SKM-1 (cell line): ENCODE data around the gene AUTS2.

ENCODE experiments used
- DNase-seq: peaks from one replicate; lab custom pipeline; 2025; ENCODE audit not compliant: unreplicated experiment; lab: John Stamatoyannopoulos, UW

The AUTS2 gene

GRCh38 chr7:70657571-70657970 is 1059.3 kb downstream of the AUTS2 start:
- no peak for DNase-seq

DNA sequence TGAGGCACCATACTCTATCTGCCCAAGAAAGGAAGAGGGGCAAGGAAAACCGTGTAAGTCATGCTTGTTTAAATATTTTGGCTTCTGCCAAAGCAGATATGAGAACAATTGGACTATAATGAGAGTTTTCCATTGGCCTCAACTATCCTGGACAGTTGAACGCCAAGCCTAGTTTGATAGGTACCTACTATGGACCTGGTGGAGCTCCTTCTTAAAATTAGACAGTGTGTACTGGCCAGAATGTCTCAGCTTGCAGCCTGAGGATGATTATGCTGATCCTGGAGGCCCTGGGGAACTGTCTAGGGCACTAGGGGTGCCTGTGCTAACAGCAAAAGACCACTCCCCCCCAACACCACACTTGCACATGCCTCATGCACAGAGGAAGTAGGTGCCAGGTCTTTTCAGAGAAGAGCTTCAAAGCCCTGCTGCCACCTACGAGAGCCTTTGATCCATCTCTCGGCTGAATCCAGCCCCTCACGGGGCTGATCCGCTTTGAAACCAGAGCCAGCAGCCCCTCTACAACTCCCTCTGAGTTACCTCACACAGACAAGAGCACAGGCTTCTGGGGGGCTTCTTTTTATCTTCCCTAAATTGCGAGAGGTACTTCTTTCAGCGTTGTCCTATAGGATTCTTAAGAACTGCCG is 1059.8 kb downstream of the AUTS2 start:
- DNase-seq, result no peak

- DNase-seq, result no peak
Observed at GRCh38 chr7:70659263-70659662, 1061.0 kb downstream of the AUTS2 start.

DNA sequence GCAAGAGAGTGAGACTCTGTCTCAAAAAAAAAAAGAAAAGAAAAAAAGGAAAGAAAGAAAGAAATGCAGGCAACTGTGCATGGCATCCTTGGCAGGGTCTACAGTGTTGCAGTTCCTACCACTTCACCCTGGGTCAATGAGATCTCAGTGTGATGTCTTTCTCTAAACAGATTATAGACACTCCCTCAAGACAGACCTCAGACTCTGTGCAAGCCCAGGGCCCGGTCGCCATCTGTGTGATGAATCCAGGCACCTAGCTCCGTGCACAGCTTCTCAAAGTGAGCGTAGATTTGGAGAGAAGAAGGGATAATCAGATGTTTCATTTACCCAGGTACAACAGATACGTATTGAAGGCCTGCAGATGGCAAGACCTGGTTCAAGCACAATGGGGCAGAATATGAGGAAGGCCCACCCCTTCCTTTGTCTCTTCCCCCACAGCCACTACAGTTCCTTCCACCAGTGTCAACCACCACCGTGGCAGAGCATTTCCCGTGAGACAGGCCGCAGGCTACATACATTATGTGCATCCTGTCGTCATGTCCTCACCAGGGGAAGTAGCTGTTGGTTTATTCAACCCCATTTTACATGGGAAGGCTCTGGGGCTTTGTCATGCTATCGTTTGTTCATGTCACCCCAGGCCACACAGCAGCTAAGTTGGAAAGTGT is 1062.0 kb downstream of the AUTS2 start:
- no peak for DNase-seq

GRCh38 chr7:70660819-70661191 is 1062.5 kb downstream of the AUTS2 start:
- no peak for DNase-seq

- no peak for DNase-seq
Observed at GRCh38 chr7:70663680-70664079, 1065.4 kb downstream of the AUTS2 start.

GRCh38 chr7:70665997-70666396 is 1067.7 kb downstream of the AUTS2 start:
- no peak for DNase-seq

GRCh38 chr7:70667406-70667805 is 1069.1 kb downstream of the AUTS2 start:
- DNase-seq, result no peak

- no peak for DNase-seq
Observed at GRCh38 chr7:70668606-70669358, 1070.5 kb downstream of the AUTS2 start.

DNA sequence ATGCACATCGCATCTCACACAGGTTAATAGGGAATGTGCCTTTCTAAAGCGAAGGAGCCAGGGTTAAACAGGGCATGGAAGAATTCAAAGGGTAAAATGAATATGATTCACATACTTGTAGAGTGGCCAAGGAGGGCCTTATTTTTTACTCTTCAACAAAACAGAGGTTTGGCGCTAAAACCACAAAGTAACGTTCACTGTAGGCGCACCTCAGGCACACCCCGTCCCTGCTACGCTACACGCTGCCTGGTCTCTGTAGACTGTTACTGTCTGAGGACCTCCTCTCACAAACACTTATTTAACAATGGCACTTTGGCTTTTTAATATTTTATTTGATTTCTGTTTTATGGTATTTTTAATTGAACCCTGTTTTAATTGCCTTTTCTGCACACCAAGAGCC is 1071.6 kb downstream of the AUTS2 start:
- DNase-seq, result no peak

- DNase-seq, result no peak
Observed at GRCh38 chr7:70670288-70670687, 1072.0 kb downstream of the AUTS2 start.

DNA sequence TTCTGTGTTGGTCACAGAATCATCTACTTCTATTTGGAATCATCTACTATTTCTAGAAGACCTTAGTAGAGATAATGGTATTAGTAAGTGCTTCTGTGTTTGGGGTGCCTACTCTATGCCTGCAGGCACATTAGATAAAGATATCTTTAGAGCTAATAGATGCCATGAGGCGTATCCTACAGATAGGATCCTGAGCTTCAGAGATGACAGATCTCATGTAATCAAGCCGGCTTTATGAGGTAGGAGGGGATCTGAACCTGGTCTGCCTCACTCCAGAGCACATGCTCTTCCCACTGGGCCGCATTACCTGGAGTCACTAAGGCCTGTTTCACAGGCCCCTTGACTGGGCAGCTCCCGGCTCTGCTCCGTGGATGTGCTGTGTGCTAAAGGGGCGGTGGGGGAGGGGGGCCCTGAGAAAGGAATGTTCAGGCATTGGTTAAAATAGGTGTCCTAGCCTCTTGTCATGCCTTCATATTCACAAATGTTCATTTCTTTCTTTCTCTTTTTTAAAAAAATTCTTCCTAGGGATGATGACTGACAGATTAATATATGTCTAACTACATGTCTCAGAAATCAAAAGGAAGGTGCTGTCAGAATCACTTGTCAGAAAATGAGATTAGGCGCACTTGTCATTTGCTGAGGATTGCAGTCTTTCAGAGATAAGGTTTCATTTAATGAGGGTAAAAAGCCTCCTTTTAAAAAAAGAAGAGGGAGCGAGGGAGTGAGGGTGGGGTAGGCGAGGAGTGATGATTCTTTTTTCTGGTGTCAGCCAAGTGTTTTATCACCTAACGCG is 1075.7 kb downstream of the AUTS2 start:
- DNase-seq, result no peak

- no peak for DNase-seq
Observed at GRCh38 chr7:70674571-70675010, 1076.3 kb downstream of the AUTS2 start.

DNA sequence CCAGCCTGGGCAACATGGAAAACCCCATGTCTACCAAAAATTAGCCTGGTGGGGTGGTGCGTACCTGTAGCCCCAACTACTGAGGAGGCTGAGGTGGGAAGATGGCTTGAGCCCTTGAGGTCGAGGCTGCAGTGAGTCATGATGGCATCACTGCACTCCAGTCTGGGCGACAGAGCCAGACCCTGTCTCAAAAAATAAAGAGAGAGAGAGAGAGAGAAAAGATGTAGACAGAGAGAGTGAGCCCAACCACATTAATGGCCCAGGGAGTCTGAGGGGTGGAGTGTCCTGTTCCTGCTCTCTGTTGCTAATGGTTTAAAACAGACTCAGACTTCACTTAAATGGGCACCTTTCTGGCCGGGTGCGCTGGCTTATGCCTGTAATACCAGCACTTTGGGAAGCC is 1078.0 kb downstream of the AUTS2 start:
- DNase-seq, result no peak

- DNase-seq, result no peak
Observed at GRCh38 chr7:70678621-70679251, 1080.5 kb downstream of the AUTS2 start.

- DNase-seq, result no peak
Observed at GRCh38 chr7:70679661-70680060, 1081.4 kb downstream of the AUTS2 start.

GRCh38 chr7:70680306-70680705 is 1082.0 kb downstream of the AUTS2 start:
- DNase-seq, result no peak

GRCh38 chr7:70680743-70681468 is 1082.6 kb downstream of the AUTS2 start:
- DNase-seq, result no peak

DNA sequence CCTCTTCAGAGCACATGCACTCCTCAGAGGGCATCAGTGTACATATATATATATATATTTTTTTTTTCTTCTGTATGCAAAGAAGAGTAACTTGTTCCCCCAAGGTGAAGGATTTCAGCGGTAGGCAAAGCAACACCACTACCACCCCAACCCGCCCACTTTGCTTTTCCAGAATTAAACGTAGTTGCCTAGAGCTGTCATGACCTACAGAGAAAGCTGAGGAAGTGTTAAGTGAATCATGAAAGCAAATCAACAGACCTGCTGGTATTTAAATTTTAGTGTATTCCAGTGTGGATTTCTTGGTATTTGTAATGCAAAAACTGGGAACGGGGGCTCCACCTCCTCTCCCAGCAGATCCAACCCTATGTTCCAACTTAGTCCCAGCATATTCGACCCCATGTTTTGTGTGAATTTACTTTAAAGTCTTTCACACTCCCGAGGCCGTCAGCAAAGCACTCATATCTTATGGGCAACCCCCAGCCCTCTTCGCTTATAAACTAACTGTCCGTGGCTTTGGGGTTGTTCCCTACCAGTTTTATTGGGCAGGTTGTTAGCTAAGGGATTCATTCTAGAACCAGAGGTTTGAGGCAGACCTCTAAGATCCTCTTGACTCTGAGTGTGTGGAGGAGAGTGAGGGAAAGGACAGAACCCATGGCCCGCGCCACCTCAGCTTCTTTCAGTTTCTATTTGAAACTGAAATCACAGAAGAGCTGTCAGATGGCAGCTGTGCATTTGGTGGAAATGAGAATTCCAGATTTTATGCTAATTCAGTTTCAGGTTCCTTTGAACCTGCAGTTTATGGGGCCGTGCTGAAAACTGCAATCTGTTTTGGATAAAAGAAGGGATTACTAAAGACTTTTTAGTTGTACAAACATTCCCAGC is 1083.4 kb downstream of the AUTS2 start:
- no peak for DNase-seq
